Fibroblast of lung (primary cell): ENCODE data around the gene EHMT1. TPM values are rescaled to one million over a fixed set of nuclear protein-coding genes. Genes with fewer than 3 reads are reported as not detected.

Experiments used
- DNase-seq, 2 donors: peaks; one replicate each; pipeline versions ENCODE4 v3.0.0 to v3.0.0-alpha.2; 2010; ENCODE audit warnings: low read depth in 2 of 2
- H2AFZ ChIP-seq: 2 replicates; pipeline ENCODE4 v1.5.1; 2012; ENCODE audit warnings: low read length, control low read depth, inconsistent platforms
- H3K27ac ChIP-seq: 2 replicates; pipeline ENCODE4 v1.5.1; 2011; ENCODE audit warnings: low read length, control low read depth; ENCODE audit not compliant: insufficient read depth
- H3K27me3 ChIP-seq: 2 replicates; pipeline ENCODE4 v1.5.1; 2011; ENCODE audit warnings: mild to moderate bottlenecking, low read length; ENCODE audit not compliant: control insufficient read depth, insufficient read depth
- H3K36me3 ChIP-seq: 2 replicates; pipeline ENCODE4 v1.5.1; 2011; ENCODE audit warnings: low read length; ENCODE audit not compliant: control insufficient read depth, insufficient read depth
- H3K4me1 ChIP-seq: 2 replicates; pipeline ENCODE4 v1.5.1; 2011; ENCODE audit warnings: low read length; ENCODE audit not compliant: control insufficient read depth, insufficient read depth; ENCODE audit errors: extremely low read depth
- H3K4me2 ChIP-seq: 2 replicates; pipeline ENCODE4 v1.5.1; 2011; ENCODE audit warnings: low read length, control low read depth; ENCODE audit not compliant: insufficient read depth; ENCODE audit errors: extremely low read depth
- H3K4me3 ChIP-seq, 4 experiments: fragments of 200-600 bp in 1 of 4; sonication (generic) in 1 of 4; replicated peaks in 1 of 4; 2 replicates each; pipeline ENCODE4 v1.5.1; 2011 to 2016; ENCODE audit warnings: low read length in 4 of 4, low read depth in 3 of 4, mild to moderate bottlenecking in 3 of 4, control low read depth in 2 of 4, inconsistent platforms in 1 of 4, mixed read lengths in 1 of 4; ENCODE audit not compliant: insufficient read depth in 1 of 4; ENCODE audit errors: control extremely low read depth in 1 of 4
- H3K79me2 ChIP-seq: 2 replicates; pipeline ENCODE4 v1.5.1; 2012; ENCODE audit warnings: mild to moderate bottlenecking, low read length, inconsistent platforms; ENCODE audit not compliant: control insufficient read depth, insufficient read depth
- H3K9ac ChIP-seq: 2 replicates; pipeline ENCODE4 v1.5.1; 2011; ENCODE audit warnings: mild to moderate bottlenecking, low read length, control low read depth; ENCODE audit not compliant: insufficient read depth
- H3K9me3 ChIP-seq: 2 replicates; pipeline ENCODE4 v1.5.1; 2012; ENCODE audit warnings: low read depth, low read length; ENCODE audit not compliant: control insufficient read depth, insufficient read depth
- H4K20me1 ChIP-seq: 2 replicates; pipeline ENCODE4 v1.5.1; 2011; ENCODE audit warnings: low read length; ENCODE audit not compliant: control insufficient read depth, insufficient read depth; ENCODE audit errors: extremely low read depth
- CTCF ChIP-seq, 2 donors: IDR thresholded peaks in 1 of 2; conservative IDR thresholded peaks in 1 of 2; 1 replicate in 1 of 2; 2 replicates in 1 of 2; pipeline ENCODE4 v1.5.1; 2011 to 2012; ENCODE audit warnings: low read length in 2 of 2, control low read depth in 1 of 2, inconsistent platforms in 1 of 2, low read depth in 1 of 2, mild to moderate bottlenecking in 1 of 2
- EZH2 ChIP-seq: IDR thresholded peaks from 2 replicates; pipeline ENCODE4 v1.5.1; 2012; ENCODE audit warnings: low read length, control low read depth, mild to moderate bottlenecking; ENCODE audit errors: missing control alignments
- polyA plus RNA-seq, 2 donors: library from polyadenylated mRNA; depleted of rRNA in 1 of 2; stranded (reverse) in 1 of 2; unstranded in 1 of 2; fragments of >200 nt; gene quantifications; 2 replicates each; pipeline ENCODE4 v1.2.1, GENCODE V29; 2011 to 2012; ENCODE audit warnings: missing spikeins in 1 of 2
- total RNA-seq: library from RNA; depleted of rRNA; stranded (reverse); fragments of >200 nt; gene quantifications from 2 replicates; pipeline ENCODE4 v1.2.1, GENCODE V29; 2014

EHMT1 gene
- total and polyA plus RNA-seq, 2 donors (not counting 1 experiment from before 2014, with no cell fraction given): 22.4 to 48.6 TPM

GRCh38 chr9:137756045-137756744 lies 137.4 kb downstream of the EHMT1 start:
- no peak overlapping the region for H2AFZ ChIP-seq
- peak in 1 of 2 donors; percentile 54 for DNase-seq
- no peak for TF ChIP-seq EZH2
- TF ChIP-seq CTCF (conservative IDR thresholded peaks at IDR 0.05 in 1 of 2, IDR thresholded peaks at IDR 0.05 in 1 of 2; ENCODE audit: low read depth in 1 of 2, low read length in 2 of 2): no peak

GRCh38 chr9:137757139-137757538 lies 138.3 kb downstream of the EHMT1 start:
- Histone ChIP-seq H3K79me2 (no peaks in the 10 kb centered on the region), H3K9ac (no peak overlapping the region), H3K27ac (peak overlapping the region; percentile 37), H4K20me1 (no peaks in the 10 kb centered on the region), H3K9me3 (no peaks in the 10 kb centered on the region), H3K4me3 (peak overlapping the region in 1 of 4 experiments; percentile 11), H2AFZ (no peak overlapping the region), H3K4me1 (no peaks in the 10 kb centered on the region), H3K4me2 (no peak overlapping the region), H3K27me3 (no peaks in the 10 kb centered on the region), H3K36me3 (peaks cover 15% of the 10 kb centered on the region)
- TF ChIP-seq EZH2: no peak
- no peak for TF ChIP-seq CTCF (conservative IDR thresholded peaks at IDR 0.05 in 1 of 2, IDR thresholded peaks at IDR 0.05 in 1 of 2; ENCODE audit: low read depth in 1 of 2, low read length in 2 of 2)
- DNase-seq: peak in 1 of 2 donors; percentile 9

More at GRCh38 chr9:137756045-137756744, 137.4 kb downstream of the EHMT1 start:
- Histone ChIP-seq H3K27ac (no peak overlapping the region), H3K9ac (no peak overlapping the region), H3K27me3 (no peaks in the 10 kb centered on the region), H3K79me2 (no peaks in the 10 kb centered on the region), H3K4me2 (no peak overlapping the region), H3K4me3 (no peak overlapping the region), H3K4me1 (no peaks in the 10 kb centered on the region), H3K9me3 (no peaks in the 10 kb centered on the region), H3K36me3 (peaks cover 17% of the 10 kb centered on the region), H4K20me1 (no peaks in the 10 kb centered on the region)

GRCh38 chr9:137757613-137758029 lies 138.8 kb downstream of the EHMT1 start:
- H3K27me3 ChIP-seq: no peaks in the 10 kb centered on the region
- H3K4me2 ChIP-seq: no peak overlapping the region
- no peaks in the 10 kb centered on the region for H3K79me2 ChIP-seq
- no peaks in the 10 kb centered on the region for H4K20me1 ChIP-seq
- H3K9ac ChIP-seq: no peak overlapping the region
- TF ChIP-seq EZH2 (no peak), CTCF (conservative IDR thresholded peaks at IDR 0.05 in 1 of 2, IDR thresholded peaks at IDR 0.05 in 1 of 2; ENCODE audit: low read depth in 1 of 2, low read length in 2 of 2) (no peak)
- H3K36me3 ChIP-seq: peaks cover 13% of the 10 kb centered on the region
- H3K4me3 ChIP-seq: peak overlapping the region in 1 of 4 experiments; percentile 11
- H3K4me1 ChIP-seq: no peaks in the 10 kb centered on the region
- H3K9me3 ChIP-seq: no peaks in the 10 kb centered on the region
- no peak overlapping the region for H2AFZ ChIP-seq
- H3K27ac ChIP-seq: peak overlapping the region; percentile 19
- DNase-seq: peak; percentile 77 to 86
